Measurements from ENCODE around the gene CH25H.

- no peak for TF ChIP-seq GATA2 (IDR thresholded peaks at IDR 0.05; ENCODE audit: low read depth, low read length)
- no peak for TF ChIP-seq GATA3 (IDR thresholded peaks at IDR 0.05; ENCODE audit: low read depth, low read length)
Measured at GRCh38 chr10:89224739-89225443, 17.8 kb upstream of the CH25H start.

All from SH-SY5Y (cell line).